GM23248 (cell line): Measurements from ENCODE around the gene SUFU. TPM values are rescaled to one million over a fixed set of nuclear protein-coding genes. Genes with fewer than 3 reads are reported as not detected.

Source experiments
- DNase-seq: peaks from one replicate; pipeline ENCODE4 v3.0.0-alpha.2; 2015
- H2AFZ ChIP-seq: fragments of 200-600 bp; sonication (generic); 2 replicates; pipeline ENCODE4 v1.6.1; 2016; ENCODE audit warnings: antibody characterized with exemption
- H3F3A ChIP-seq: fragments of 200-600 bp; sonication (generic); 2 replicates; pipeline ENCODE4 v1.6.1; 2016; ENCODE audit warnings: mild to moderate bottlenecking, antibody characterized with exemption, mixed run types; ENCODE audit not compliant: insufficient read depth
- H3K27ac ChIP-seq: fragments of 200-600 bp; sonication (generic); 2 replicates; pipeline ENCODE4 v1.5.1; 2016; ENCODE audit warnings: mild to moderate bottlenecking
- H3K27me3 ChIP-seq: fragments of 200-600 bp; sonication (generic); replicated peaks from 2 replicates; pipeline ENCODE4 v1.6.1; 2016; ENCODE audit warnings: mild to moderate bottlenecking; ENCODE audit not compliant: insufficient read depth
- H3K36me3 ChIP-seq: fragments of 200-600 bp; sonication (generic); 2 replicates; pipeline ENCODE4 v1.6.1; 2016; ENCODE audit warnings: low read depth, mild to moderate bottlenecking
- H3K4me1 ChIP-seq: fragments of 200-600 bp; sonication (generic); 2 replicates; pipeline ENCODE4 v1.6.1; 2016; ENCODE audit warnings: mild to moderate bottlenecking; ENCODE audit not compliant: insufficient read depth
- H3K4me2 ChIP-seq: fragments of 200-600 bp; sonication (generic); one replicate; pipeline ENCODE4 v1.6.1; 2016; ENCODE audit warnings: mild to moderate bottlenecking; ENCODE audit not compliant: unreplicated experiment
- H3K4me3 ChIP-seq: fragments of 200-600 bp; sonication (generic); 2 replicates; pipeline ENCODE4 v1.5.1; 2016; ENCODE audit warnings: mild to moderate bottlenecking
- H3K79me2 ChIP-seq: fragments of 200-600 bp; sonication (generic); 2 replicates; pipeline ENCODE4 v1.6.1; 2016; ENCODE audit warnings: mild to moderate bottlenecking; ENCODE audit not compliant: insufficient read depth
- H3K9ac ChIP-seq: fragments of 200-600 bp; sonication (generic); 2 replicates; pipeline ENCODE4 v1.6.1; 2016; ENCODE audit warnings: mild to moderate bottlenecking
- H3K9me2 ChIP-seq: fragments of 200-600 bp; sonication (generic); 2 replicates; pipeline ENCODE4 v1.6.1; 2016; ENCODE audit warnings: mixed run types, mild to moderate bottlenecking, moderate library complexity; ENCODE audit not compliant: insufficient read depth
- H3K9me3 ChIP-seq: fragments of 200-600 bp; sonication (generic); one replicate; pipeline ENCODE4 v1.6.1; 2017; ENCODE audit warnings: low read depth
- H4K20me1 ChIP-seq: fragments of 200-600 bp; sonication (generic); 2 replicates; pipeline ENCODE4 v1.6.0; 2016; ENCODE audit not compliant: insufficient read depth
- EZH2 ChIP-seq: fragments of 200-600 bp; sonication (generic); IDR thresholded peaks from 2 replicates; pipeline ENCODE4 v1.6.1; 2018; ENCODE audit warnings: antibody characterized with exemption, mild to moderate bottlenecking; ENCODE audit not compliant: insufficient read depth, poor library complexity, severe bottlenecking
- EZH2phosphoT487 ChIP-seq: fragments of 200-600 bp; sonication (generic); IDR thresholded peaks from 2 replicates; pipeline ENCODE4 v1.6.1; 2018; ENCODE audit warnings: antibody characterized with exemption, moderate library complexity, mild to moderate bottlenecking, low read depth; ENCODE audit not compliant: insufficient read depth
- WGBS, 2 experiments: methylation state at CpG; one replicate each; pipeline ENCODE4 v1.1.6; 2015 to 2017; ENCODE audit warnings: low lambda C conversion rate in 2 of 2, low coverage in 1 of 2; ENCODE audit errors: missing lambda C conversion rate in 2 of 2; 5-methylcytosine and 5-hydroxymethylcytosine counted together
- in situ Hi-C: fragments of 300-500 bp; cut with MboI; formaldehyde crosslinking; loops from 2 replicates; pipeline ENCODE4 v1.15.0; 2020
- polyA plus RNA-seq: library from polyadenylated mRNA; unstranded; fragments of >200 nt; fragmentation: Nextera tagmentation; extraction: Ambion mirVana; gene quantifications from 2 replicates; pipeline ENCODE4 v1.2.1, GENCODE V29; 2016
- total RNA-seq: library from RNA; depleted of rRNA; stranded (reverse); fragments of >200 nt; shearing (Covaris generic); gene quantifications from 2 replicates; pipeline ENCODE4 v1.2.3, GENCODE V29; 2014

SUFU gene
- total and polyA plus RNA-seq, 2 experiments from 2014 or later: 3.1 to 5.0 TPM

- H3K27me3 ChIP-seq: no peaks in the 10 kb centered on the region
- no peak for DNase-seq
- in situ Hi-C loops: no loop called here
- no peaks in the 10 kb centered on the region for H3K36me3 ChIP-seq
- H3K4me1 ChIP-seq: peaks cover 10% of the 10 kb centered on the region
- H3F3A ChIP-seq: no peaks in the 10 kb centered on the region
- no peak overlapping the region for H3K4me2 ChIP-seq
- H3K9ac ChIP-seq: no peak overlapping the region
- H2AFZ ChIP-seq: no peak overlapping the region
- no peak overlapping the region for H3K27ac ChIP-seq
- no peaks in the 10 kb centered on the region for H3K9me3 ChIP-seq
- no peaks in the 10 kb centered on the region for H4K20me1 ChIP-seq
- no peak overlapping the region for H3K4me3 ChIP-seq
- 97 to 99% methylated on average over 4 of the region's 4 CpGs for WGBS, 2 experiments
- H3K79me2 ChIP-seq: peaks cover 20% of the 10 kb centered on the region
- TF ChIP-seq EZH2: no peak
- TF ChIP-seq EZH2phosphoT487: no peak
- no peaks in the 10 kb centered on the region for H3K9me2 ChIP-seq
These were observed 92.1 kb downstream of the SUFU start for GRCh38 chr10:102595897-102596296.

GRCh38 chr10:102596506-102596971 is 92.8 kb downstream of the SUFU start:
- Histone ChIP-seq H3K36me3 (no peaks in the 10 kb centered on the region), H3K9me3 (no peaks in the 10 kb centered on the region), H2AFZ (no peak overlapping the region), H3K79me2 (peaks cover 14% of the 10 kb centered on the region; the same call in 1 of the 2 replicates), H3K27ac (no peak overlapping the region), H3K27me3 (no peaks in the 10 kb centered on the region), H3K9me2 (no peaks in the 10 kb centered on the region), H3K4me3 (no peak overlapping the region), H3K4me2 (no peak overlapping the region), H3K4me1 (peaks cover 10% of the 10 kb centered on the region), H3K9ac (no peak overlapping the region), H4K20me1 (no peaks in the 10 kb centered on the region), H3F3A (0 out of 2 replicates have a peak, but pooled peaks cover 1% of the 10 kb centered on the region)
- in situ Hi-C loops: no loop called here
- DNase-seq: peak; percentile 77
- TF ChIP-seq EZH2 (no peak), EZH2phosphoT487 (no peak)
- WGBS, 2 experiments: 83 to 84% methylated on average over 3 of the region's 3 CpGs

GRCh38 chr10:102597131-102597991 is 93.6 kb downstream of the SUFU start:
- Histone ChIP-seq H3K27me3 (no peaks in the 10 kb centered on the region), H3K9me3 (no peaks in the 10 kb centered on the region), H3K4me2 (no peak overlapping the region), H3K36me3 (no peaks in the 10 kb centered on the region), H3K9me2 (no peaks in the 10 kb centered on the region), H3K9ac (peak overlapping the region; percentile 13; the same call in 1 of the 2 replicates), H3K27ac (no peak overlapping the region), H3K79me2 (0 out of 2 replicates have a peak, but pooled peaks cover 6% of the 10 kb centered on the region), H3K4me3 (no peak overlapping the region), H3K4me1 (peaks cover 18% of the 10 kb centered on the region), H3F3A (peaks cover 9% of the 10 kb centered on the region), H4K20me1 (no peaks in the 10 kb centered on the region), H2AFZ (no peak overlapping the region)
- in situ Hi-C loops: no loop called here
- TF ChIP-seq EZH2: no peak
- DNase-seq: no peak
- 68 to 72% methylated on average over 16 of the region's 16 CpGs for WGBS, 2 experiments

- Histone ChIP-seq H3K27me3 (no peaks in the 10 kb centered on the region), H3K79me2 (no peaks in the 10 kb centered on the region), H3K27ac (no peak overlapping the region), H2AFZ (no peak overlapping the region), H3K4me2 (no peak overlapping the region), H3K4me3 (no peak overlapping the region), H4K20me1 (no peaks in the 10 kb centered on the region), H3K9ac (no peak overlapping the region), H3K4me1 (peaks cover 21% of the 10 kb centered on the region), H3K9me3 (no peaks in the 10 kb centered on the region), H3F3A (peaks cover 18% of the 10 kb centered on the region), H3K36me3 (no peaks in the 10 kb centered on the region), H3K9me2 (no peaks in the 10 kb centered on the region)
- in situ Hi-C loops: no loop called here
- WGBS, 2 experiments: 88 to 90% methylated on average over 8 of the region's 8 CpGs
- no peak for TF ChIP-seq EZH2
- no peak for TF ChIP-seq EZH2phosphoT487
- DNase-seq: no peak
These were observed 94.5 kb downstream of the SUFU start for GRCh38 chr10:102598243-102598642.
